Measurements from ENCODE around the gene ROM1.

GRCh38 chr11:62654297-62654696 lies 41.2 kb downstream of the ROM1 start:
- no peak for TF ChIP-seq POLR2A (IDR thresholded peaks at IDR 0.05)
- no peak for TF ChIP-seq POLR2AphosphoS5 (IDR thresholded peaks at IDR 0.05)

All from prostate gland (tissue), 1 donor.